Smooth muscle cell (in vitro differentiated cells): ENCODE data around the gene PRSS21. TPM values are rescaled to one million over a fixed set of nuclear protein-coding genes. Genes with fewer than 3 reads are reported as not detected.

ENCODE experiments used
- DNase-seq: peaks from one replicate; lab custom pipeline; 2025; ENCODE audit not compliant: unreplicated experiment; lab: John Stamatoyannopoulos, UW
- H2AFZ ChIP-seq: fragments of 200-600 bp; sonication (generic); 2 replicates; pipeline ENCODE4 v1.6.0; 2016; ENCODE audit warnings: antibody characterized with exemption, low read depth, mild to moderate bottlenecking
- H3F3A ChIP-seq: fragments of 200-600 bp; sonication (generic); 2 replicates; pipeline ENCODE4 v1.6.0; 2017; ENCODE audit warnings: antibody characterized with exemption, low read depth
- H3K27ac ChIP-seq: fragments of 200-600 bp; sonication (generic); 2 replicates; pipeline ENCODE4 v1.5.1; 2016; ENCODE audit warnings: low read depth, mild to moderate bottlenecking
- H3K27me3 ChIP-seq: fragments of 200-600 bp; sonication (generic); 2 replicates; pipeline ENCODE4 v1.6.1; 2016; ENCODE audit warnings: low read depth, mild to moderate bottlenecking
- H3K36me3 ChIP-seq: fragments of 200-600 bp; sonication (generic); 2 replicates; pipeline ENCODE4 v1.5.1; 2016; ENCODE audit warnings: low read depth
- H3K4me1 ChIP-seq: fragments of 200-600 bp; sonication (generic); 2 replicates; pipeline ENCODE4 v1.5.1; 2016; ENCODE audit warnings: low read depth
- H3K4me2 ChIP-seq: fragments of 200-600 bp; sonication (generic); 2 replicates; pipeline ENCODE4 v1.6.0; 2016; ENCODE audit warnings: mild to moderate bottlenecking
- H3K4me3 ChIP-seq: fragments of 200-600 bp; sonication (generic); 2 replicates; pipeline ENCODE4 v1.5.1; 2016; ENCODE audit warnings: mild to moderate bottlenecking
- H3K79me2 ChIP-seq: fragments of 200-600 bp; sonication (generic); 2 replicates; pipeline ENCODE4 v1.6.0; 2016; ENCODE audit warnings: low read depth, mild to moderate bottlenecking
- H3K9ac ChIP-seq: fragments of 200-600 bp; sonication (generic); 2 replicates; pipeline ENCODE4 v1.6.0; 2016; ENCODE audit warnings: low read depth
- H3K9me3 ChIP-seq: fragments of 200-600 bp; sonication (generic); replicated peaks from 2 replicates; pipeline ENCODE4 v1.5.1; 2016; ENCODE audit warnings: low read depth
- H4K20me1 ChIP-seq: fragments of 200-600 bp; sonication (generic); 2 replicates; pipeline ENCODE4 v1.6.0; 2016; ENCODE audit warnings: low read depth
- WGBS: methylation state at CpG from one replicate; pipeline ENCODE4 v1.1.7; 2016; ENCODE audit warnings: low lambda C conversion rate; 5-methylcytosine and 5-hydroxymethylcytosine counted together
- polyA plus RNA-seq: library from polyadenylated mRNA; unstranded; fragments of >200 nt; fragmentation: Nextera tagmentation; extraction: Ambion mirVana; gene quantifications from 2 replicates; pipeline ENCODE4 v1.2.1, GENCODE V29; 2016
- total RNA-seq: library from RNA; depleted of rRNA; stranded (reverse); fragments of >200 nt; gene quantifications from 2 replicates; pipeline ENCODE4 v1.2.3, GENCODE V29; 2014
- TF ChIP-seq, protein P1 (sequence below): fragments of 200-600 bp; sonication (generic); IDR thresholded peaks from 2 replicates; pipeline ENCODE4 v1.5.1; 2017; ENCODE audit warnings: borderline replicate concordance, mild to moderate bottlenecking, antibody characterized with exemption; ENCODE audit not compliant: insufficient read depth, poor library complexity, severe bottlenecking

The PRSS21 gene
- total and polyA plus RNA-seq, 2 experiments from 2014 or later = not detected

DNA sequence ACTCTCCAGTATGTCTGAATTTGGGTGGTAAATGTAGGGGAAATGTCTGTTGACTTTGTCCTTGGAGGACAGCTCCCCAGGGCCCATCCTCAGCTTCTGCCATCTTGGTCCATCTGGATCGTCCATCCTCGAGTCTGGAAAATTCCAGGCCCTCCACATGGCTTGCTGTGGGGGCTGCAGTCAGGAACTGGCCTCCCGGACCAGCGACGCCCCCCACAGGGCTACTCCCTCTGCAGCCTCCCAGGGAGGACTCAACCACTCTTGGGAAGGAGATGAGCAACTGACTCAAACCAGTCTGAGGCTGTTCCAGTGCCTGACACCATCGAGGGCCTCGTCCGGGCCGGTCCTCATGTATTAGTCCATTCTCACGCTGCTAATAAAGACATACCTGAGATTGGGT lies 7.6 kb downstream of the PRSS21 start:
- Histone ChIP-seq H3K9me3 (no peaks in the 10 kb centered on the region), H3K36me3 (no peaks in the 10 kb centered on the region), H3K4me2 (no peak overlapping the region), H3K27ac (no peak overlapping the region), H4K20me1 (no peaks in the 10 kb centered on the region), H3K9ac (no peak overlapping the region), H3K4me1 (no peaks in the 10 kb centered on the region), H3K79me2 (no peaks in the 10 kb centered on the region), H2AFZ (no peak overlapping the region), H3F3A (no peaks in the 10 kb centered on the region), H3K4me3 (no peak overlapping the region), H3K27me3 (no peaks in the 10 kb centered on the region)
- TF ChIP-seq, protein P1, sequence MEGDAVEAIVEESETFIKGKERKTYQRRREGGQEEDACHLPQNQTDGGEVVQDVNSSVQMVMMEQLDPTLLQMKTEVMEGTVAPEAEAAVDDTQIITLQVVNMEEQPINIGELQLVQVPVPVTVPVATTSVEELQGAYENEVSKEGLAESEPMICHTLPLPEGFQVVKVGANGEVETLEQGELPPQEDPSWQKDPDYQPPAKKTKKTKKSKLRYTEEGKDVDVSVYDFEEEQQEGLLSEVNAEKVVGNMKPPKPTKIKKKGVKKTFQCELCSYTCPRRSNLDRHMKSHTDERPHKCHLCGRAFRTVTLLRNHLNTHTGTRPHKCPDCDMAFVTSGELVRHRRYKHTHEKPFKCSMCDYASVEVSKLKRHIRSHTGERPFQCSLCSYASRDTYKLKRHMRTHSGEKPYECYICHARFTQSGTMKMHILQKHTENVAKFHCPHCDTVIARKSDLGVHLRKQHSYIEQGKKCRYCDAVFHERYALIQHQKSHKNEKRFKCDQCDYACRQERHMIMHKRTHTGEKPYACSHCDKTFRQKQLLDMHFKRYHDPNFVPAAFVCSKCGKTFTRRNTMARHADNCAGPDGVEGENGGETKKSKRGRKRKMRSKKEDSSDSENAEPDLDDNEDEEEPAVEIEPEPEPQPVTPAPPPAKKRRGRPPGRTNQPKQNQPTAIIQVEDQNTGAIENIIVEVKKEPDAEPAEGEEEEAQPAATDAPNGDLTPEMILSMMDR = no peak
- WGBS = 91% methylated on average over 10 of the region's 10 CpGs
- no peak for DNase-seq

- Histone ChIP-seq H3K4me3 (no peak overlapping the region), H3K36me3 (no peaks in the 10 kb centered on the region), H3F3A (no peaks in the 10 kb centered on the region), H2AFZ (no peak overlapping the region), H4K20me1 (no peaks in the 10 kb centered on the region), H3K4me1 (no peaks in the 10 kb centered on the region), H3K4me2 (no peak overlapping the region), H3K79me2 (no peaks in the 10 kb centered on the region), H3K9ac (no peak overlapping the region), H3K9me3 (no peaks in the 10 kb centered on the region), H3K27ac (no peak overlapping the region), H3K27me3 (no peaks in the 10 kb centered on the region)
- TF ChIP-seq, protein P1 = no peak
- 94% methylated on average over 26 of the region's 26 CpGs for WGBS
- no peak for DNase-seq
Measured at GRCh38 chr16:2825049-2825742, 8.2 kb downstream of the PRSS21 start.

GRCh38 chr16:2825906-2826305 lies 8.9 kb downstream of the PRSS21 start:
- Histone ChIP-seq H2AFZ (no peak overlapping the region), H3K4me1 (no peaks in the 10 kb centered on the region), H3K4me2 (no peak overlapping the region), H3K27me3 (no peaks in the 10 kb centered on the region), H4K20me1 (no peaks in the 10 kb centered on the region), H3K4me3 (no peak overlapping the region), H3K27ac (no peak overlapping the region), H3K9ac (no peak overlapping the region), H3F3A (no peaks in the 10 kb centered on the region), H3K9me3 (no peaks in the 10 kb centered on the region), H3K36me3 (no peaks in the 10 kb centered on the region), H3K79me2 (no peaks in the 10 kb centered on the region)
- DNase-seq = no peak
- 73% methylated on average over 11 of the region's 11 CpGs for WGBS
- TF ChIP-seq, protein P1 = no peak
